Upper lobe of right lung (tissue), 1 donor: ENCODE results near the gene RFX3. TPM values are rescaled to one million over a fixed set of nuclear protein-coding genes. Genes with fewer than 3 reads are reported as not detected.

Source experiments
- ATAC-seq: fragments of 200-7000 bp; cut with Tn5 transposase; one replicate; pipeline ENCODE4 v1.9.1; 2020; ENCODE audit warnings: mild to moderate bottlenecking, moderate library complexity
- DNase-seq: peaks from one replicate; pipeline ENCODE4 v3.0.0-alpha.2; 2020
- H3K27ac ChIP-seq: fragments of 200-600 bp; one replicate; pipeline ENCODE4 v1.8.0; 2022
- H3K27me3 ChIP-seq: fragments of 200-600 bp; one replicate; pipeline ENCODE4 v1.8.0; 2022; ENCODE audit warnings: mild to moderate bottlenecking
- H3K36me3 ChIP-seq: fragments of 200-600 bp; one replicate; pipeline ENCODE4 v1.8.0; 2022
- H3K4me1 ChIP-seq: fragments of 200-600 bp; one replicate; pipeline ENCODE4 v1.8.0; 2022
- H3K4me3 ChIP-seq: fragments of 200-600 bp; one replicate; pipeline ENCODE4 v1.8.0; 2022; ENCODE audit warnings: mild to moderate bottlenecking
- H3K9me3 ChIP-seq: fragments of 200-600 bp; one replicate; pipeline ENCODE4 v1.8.0; 2022
- intact Hi-C: fragments of 100-400 bp; cut with DNase I; formaldehyde crosslinking; loops from one replicate; pipeline ENCODE4 v1.11.0; 2022
- total RNA-seq: library from RNA; stranded (reverse); fragmentation: NEBNext Ultra II Directional; extraction: Animal tissue kit (Norgen Biotek cat#: 25700); gene quantifications from one replicate; pipeline ENCODE4 v1.2.1, GENCODE V29; 2021
- TF ChIP-seq, protein P1 (sequence below): fragments of 200-600 bp; IDR thresholded peaks from one replicate; pipeline ENCODE4 v1.8.0; 2022; ENCODE audit warnings: antibody characterized with exemption
- donor health status: DM: no; HTN: yes; CAD: no; lungs with severe emphysema.

The RFX3 gene
- total RNA-seq, 1 donor from 2014 or later = 13.8 TPM

DNA sequence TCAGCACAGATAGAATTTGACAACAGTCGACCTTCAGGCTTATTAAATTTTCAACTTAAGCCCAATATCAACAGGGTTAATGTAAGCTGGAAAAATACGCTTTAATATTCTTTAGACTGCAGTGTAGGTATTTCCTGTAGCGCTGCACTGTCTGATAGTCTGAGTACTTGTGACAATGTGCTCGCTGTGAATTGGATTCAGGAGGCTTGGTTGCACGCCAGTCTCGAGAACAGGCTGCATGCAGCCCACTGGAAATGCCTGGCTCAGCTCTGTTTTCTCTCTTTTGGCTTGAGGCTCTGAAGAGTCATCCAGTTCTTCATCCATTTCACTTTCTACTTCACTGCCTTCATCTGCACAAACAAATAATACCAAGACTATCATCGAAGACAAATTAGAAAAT lies 300.9 kb downstream of the RFX3 start:
- Histone ChIP-seq H3K27ac (no peak overlapping the region), H3K36me3 (no peaks in the 10 kb centered on the region), H3K4me3 (no peak overlapping the region), H3K9me3 (no peaks in the 10 kb centered on the region), H3K4me1 (no peaks in the 10 kb centered on the region), H3K27me3 (no peaks in the 10 kb centered on the region)
- no peak for ATAC-seq
- TF ChIP-seq, protein P1, sequence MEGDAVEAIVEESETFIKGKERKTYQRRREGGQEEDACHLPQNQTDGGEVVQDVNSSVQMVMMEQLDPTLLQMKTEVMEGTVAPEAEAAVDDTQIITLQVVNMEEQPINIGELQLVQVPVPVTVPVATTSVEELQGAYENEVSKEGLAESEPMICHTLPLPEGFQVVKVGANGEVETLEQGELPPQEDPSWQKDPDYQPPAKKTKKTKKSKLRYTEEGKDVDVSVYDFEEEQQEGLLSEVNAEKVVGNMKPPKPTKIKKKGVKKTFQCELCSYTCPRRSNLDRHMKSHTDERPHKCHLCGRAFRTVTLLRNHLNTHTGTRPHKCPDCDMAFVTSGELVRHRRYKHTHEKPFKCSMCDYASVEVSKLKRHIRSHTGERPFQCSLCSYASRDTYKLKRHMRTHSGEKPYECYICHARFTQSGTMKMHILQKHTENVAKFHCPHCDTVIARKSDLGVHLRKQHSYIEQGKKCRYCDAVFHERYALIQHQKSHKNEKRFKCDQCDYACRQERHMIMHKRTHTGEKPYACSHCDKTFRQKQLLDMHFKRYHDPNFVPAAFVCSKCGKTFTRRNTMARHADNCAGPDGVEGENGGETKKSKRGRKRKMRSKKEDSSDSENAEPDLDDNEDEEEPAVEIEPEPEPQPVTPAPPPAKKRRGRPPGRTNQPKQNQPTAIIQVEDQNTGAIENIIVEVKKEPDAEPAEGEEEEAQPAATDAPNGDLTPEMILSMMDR = no peak
- intact Hi-C loops = no loop called here
- DNase-seq = no peak

DNA sequence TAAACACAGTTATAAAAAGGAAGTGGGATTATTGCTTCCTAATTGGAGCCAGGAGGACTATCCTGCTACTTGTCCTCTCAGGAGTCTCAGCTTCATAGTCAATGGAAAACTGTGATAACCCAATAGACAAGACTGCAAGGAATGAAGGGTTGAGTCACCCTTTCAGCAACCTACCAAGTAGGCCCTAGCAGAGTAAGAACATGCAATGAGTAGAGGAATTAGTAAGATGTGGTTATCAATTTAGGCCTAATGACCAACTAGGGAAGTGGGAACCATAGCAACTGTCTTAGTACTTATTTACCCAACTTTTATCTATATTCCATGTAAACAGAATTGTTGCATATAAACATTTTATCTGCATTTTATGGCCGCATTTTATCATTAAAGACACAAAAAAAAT lies 310.1 kb downstream of the RFX3 start:
- ATAC-seq = no peak
- Histone ChIP-seq H3K27ac (no peak overlapping the region), H3K9me3 (no peaks in the 10 kb centered on the region), H3K36me3 (no peaks in the 10 kb centered on the region), H3K27me3 (no peaks in the 10 kb centered on the region), H3K4me1 (no peaks in the 10 kb centered on the region), H3K4me3 (no peak overlapping the region)
- no peak for DNase-seq
- intact Hi-C loops = no loop called here
- TF ChIP-seq, protein P1 = no peak

DNA sequence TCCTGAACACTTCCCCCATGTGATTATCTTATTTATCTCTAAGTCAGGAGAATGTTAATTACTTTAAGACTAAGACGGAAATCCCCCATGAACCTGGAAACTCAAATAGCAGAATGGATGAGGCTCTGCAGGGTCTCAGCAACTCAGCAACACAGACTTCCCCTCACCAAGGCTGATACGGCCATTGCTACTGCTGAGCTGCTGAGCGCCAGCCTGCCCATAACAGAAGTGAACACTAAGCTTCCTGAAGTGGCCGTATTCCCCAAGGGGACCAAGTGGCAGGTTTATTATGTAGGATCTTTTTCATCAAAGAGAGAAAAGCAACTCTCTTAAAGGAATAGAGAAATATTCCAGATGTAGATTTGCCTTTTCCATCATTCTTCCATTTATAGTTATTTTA lies 311.1 kb downstream of the RFX3 start:
- Histone ChIP-seq H3K36me3 (no peaks in the 10 kb centered on the region), H3K4me1 (no peaks in the 10 kb centered on the region), H3K27me3 (no peaks in the 10 kb centered on the region), H3K9me3 (no peaks in the 10 kb centered on the region), H3K27ac (no peak overlapping the region), H3K4me3 (no peak overlapping the region)
- TF ChIP-seq, protein P1 = no peak
- DNase-seq (no peak), ATAC-seq (no peak)
- intact Hi-C loops = no loop called here

DNA sequence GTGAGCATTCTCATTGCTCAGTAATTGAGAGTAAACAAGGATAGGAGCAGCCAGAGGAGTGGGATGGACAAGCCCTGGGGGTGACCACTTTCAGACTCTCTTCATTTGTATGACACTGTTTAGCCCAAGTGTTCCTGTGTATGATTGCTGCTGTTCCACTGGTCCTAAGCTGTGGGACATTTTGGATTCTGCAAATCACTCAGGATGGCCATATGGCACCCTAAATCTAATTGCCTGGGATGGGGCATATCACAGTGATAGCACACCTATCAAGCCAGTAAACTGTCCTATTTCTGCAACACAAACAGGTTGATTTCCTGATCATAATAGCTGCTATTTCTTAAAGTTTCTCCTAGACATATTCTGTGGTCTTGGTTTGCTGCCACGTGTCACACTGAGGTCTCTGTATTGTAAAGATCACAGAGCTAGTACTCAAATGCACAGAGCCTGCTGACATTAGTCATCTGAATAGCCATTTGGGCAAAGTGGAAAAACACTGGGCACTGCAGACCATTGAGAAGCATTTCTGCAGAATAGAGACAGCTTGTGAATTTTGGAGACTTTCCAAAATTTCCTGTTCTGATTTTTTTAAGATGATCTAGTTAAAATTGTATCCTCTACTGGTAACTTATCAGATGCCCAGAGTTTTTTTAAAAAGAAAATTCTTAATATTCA lies 320.2 kb downstream of the RFX3 start:
- no peaks in the 10 kb centered on the region for H3K36me3 ChIP-seq
- intact Hi-C loops = no loop called here
- TF ChIP-seq, protein P1 = no peak
- no peak for ATAC-seq
- H3K27ac ChIP-seq = no peak overlapping the region
- H3K4me3 ChIP-seq = no peak overlapping the region
- no peak for DNase-seq
- H3K27me3 ChIP-seq = no peaks in the 10 kb centered on the region
- H3K9me3 ChIP-seq = no peaks in the 10 kb centered on the region
- no peaks in the 10 kb centered on the region for H3K4me1 ChIP-seq

DNA sequence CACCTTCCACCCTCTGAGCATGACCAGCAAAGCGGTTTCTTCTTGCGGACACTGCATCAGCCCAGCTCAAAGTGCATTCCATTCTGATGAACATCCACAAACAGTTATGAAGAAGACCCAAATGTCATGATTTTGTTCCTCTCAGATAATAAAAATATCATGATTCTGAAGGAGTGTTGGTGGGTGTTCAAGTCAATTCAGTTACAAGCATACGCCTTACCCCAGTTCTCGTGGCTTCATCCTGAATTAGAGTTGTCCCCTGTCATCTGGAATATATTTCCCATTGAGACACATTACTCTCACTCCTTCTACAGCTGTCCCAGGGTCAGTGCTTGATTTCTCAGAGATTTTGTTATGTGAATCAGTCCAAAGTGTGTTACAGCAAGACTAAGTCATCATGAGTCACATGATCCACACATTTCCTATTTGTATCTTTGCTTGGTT lies 325.4 kb downstream of the RFX3 start:
- TF ChIP-seq, protein P1 = no peak
- H3K36me3 ChIP-seq = no peaks in the 10 kb centered on the region
- H3K9me3 ChIP-seq = no peaks in the 10 kb centered on the region
- H3K4me3 ChIP-seq = no peak overlapping the region
- ATAC-seq (no peak), DNase-seq (no peak)
- intact Hi-C loops = no loop called here
- H3K27ac ChIP-seq = no peak overlapping the region
- H3K4me1 ChIP-seq = no peaks in the 10 kb centered on the region
- no peaks in the 10 kb centered on the region for H3K27me3 ChIP-seq

DNA sequence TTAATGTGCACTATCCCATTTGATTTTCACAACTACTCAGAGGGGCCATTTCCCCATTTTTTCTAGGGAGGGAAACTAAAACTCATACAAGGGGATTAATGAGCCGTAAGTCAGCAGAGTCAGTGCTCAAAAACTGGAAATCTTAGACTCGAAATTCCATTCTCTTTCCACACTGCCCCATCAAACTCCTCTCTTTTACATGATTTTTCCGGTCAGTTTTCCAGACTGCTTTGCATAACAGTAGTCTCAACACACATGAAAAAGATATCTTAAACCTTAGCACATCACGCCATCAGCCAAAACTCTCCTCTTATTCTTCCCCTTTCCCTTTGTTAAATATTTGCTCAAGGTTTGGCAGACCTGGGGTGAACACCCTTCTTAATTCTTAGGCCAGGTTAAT lies 332.0 kb downstream of the RFX3 start:
- Histone ChIP-seq H3K27me3 (no peaks in the 10 kb centered on the region), H3K4me3 (no peak overlapping the region), H3K9me3 (no peaks in the 10 kb centered on the region), H3K36me3 (no peaks in the 10 kb centered on the region), H3K27ac (no peak overlapping the region), H3K4me1 (no peaks in the 10 kb centered on the region)
- intact Hi-C loops = no loop called here
- no peak for ATAC-seq
- no peak for DNase-seq
- TF ChIP-seq, protein P1 = no peak
